GM18867 (cell line): ENCODE results near the gene HOXA4.

ENCODE experiments used
- ATAC-seq: cut with Tn5 transposase; IDR thresholded peaks from one replicate; pipeline ENCODE4 v1.9.1; 2021; ENCODE audit warnings: mild to moderate bottlenecking, moderate library complexity; ENCODE audit not compliant: unreplicated experiment

The HOXA4 gene

DNA sequence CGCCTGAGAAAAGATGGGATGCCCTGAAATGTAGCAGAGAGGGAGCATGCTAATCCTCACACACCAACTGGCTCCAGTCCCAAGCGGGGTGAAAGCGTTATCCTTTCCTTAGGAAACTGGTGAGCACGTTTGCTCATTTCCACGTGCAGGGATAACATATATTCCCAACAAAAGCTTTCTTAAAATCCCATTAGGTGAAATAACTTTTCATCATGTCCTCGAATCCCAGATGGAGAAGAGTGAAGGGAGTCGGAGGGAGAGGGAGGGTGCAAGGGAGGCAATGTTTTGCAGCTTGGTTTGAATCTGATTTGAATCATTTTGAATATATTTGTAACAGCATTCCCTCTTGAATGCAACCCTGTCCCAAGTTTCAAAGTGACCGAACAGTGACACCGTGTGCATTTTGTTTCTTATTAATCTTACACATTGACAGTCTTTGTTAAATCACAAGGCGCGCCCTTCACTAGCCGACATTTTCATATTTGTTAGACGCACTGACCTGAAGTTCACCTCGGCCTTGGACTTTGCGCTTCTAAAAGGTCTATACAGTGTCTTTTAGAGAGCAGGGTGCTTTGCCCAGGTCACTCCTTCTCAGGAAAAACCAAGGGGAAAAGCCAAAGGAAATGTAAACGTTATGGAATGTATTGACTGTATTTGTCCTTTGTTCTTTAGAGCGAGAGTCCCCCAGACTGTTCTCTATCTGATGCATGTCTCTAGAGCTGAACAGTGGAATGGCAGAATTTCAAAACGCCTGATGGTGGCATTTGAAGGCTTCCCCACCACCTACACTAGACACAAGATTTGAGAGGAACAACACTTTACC lies 3.1 kb upstream of the HOXA4 start:
- ATAC-seq, result no peak

- ATAC-seq, result no peak
Measured at GRCh38 chr7:27132978-27133377, 2.4 kb upstream of the HOXA4 start.

DNA sequence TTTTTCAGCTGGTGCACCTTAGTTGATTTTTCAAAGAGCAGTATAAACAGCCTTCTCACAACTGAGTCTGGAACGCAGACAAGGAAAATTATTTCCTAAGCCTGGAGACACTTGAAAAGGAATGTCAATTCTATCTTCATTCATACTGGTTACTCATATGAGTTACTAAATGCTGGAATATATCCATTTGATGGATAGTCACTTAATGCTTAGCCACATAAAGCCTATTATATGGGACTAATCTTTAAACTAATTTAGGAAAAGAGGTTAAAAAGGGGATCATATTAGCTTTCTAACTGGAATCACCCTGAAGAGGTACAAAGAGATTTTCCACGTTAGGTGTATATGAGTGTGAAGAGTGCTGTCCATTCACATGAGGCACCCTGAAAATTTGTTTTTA lies 1.7 kb upstream of the HOXA4 start:
- no peak for ATAC-seq

- ATAC-seq, result no peak
Measured at GRCh38 chr7:27131390-27131819, 848 bp upstream of the HOXA4 start.

DNA sequence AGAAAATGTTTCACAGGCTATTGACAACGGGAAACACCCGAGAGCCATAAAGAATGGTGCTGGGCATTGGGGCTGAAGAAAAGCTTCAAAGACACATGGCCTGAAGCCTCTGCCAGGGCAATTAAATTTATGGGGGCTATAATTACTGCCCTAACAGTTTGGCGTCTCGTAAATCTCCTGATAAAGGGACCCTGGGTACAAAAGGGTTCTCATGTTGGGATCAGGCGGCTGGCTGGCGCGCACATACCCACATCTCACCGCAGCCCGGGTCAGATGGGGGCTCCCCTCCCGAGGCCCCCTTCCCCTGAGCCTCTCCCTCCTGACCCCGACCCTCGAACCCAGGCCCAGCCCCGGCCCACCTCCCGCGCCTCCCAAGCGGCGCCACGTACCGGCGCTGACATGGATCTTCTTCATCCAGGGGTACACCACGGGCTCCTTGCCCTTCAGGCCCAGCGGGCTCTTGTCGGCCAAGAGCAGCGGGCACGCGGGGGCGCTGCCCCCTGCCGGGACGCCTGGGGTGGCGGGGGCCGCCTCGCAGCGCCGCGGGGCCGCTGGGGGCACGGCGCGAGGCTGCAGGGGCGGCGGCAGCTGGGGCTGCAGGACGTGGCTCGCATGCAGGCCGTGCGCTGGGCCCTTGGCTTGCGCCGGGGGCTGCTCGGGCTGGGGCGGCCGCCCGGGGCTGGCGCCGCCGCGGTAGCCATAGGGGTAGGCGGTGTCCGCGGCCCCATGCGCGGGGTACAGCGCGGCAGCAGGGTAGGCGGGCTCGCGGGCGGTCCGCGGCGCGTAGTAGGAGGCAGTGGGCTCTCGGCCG lies 623 bp downstream of the HOXA4 start:
- ATAC-seq, result no peak

- ATAC-seq, result no peak
Measured at GRCh38 chr7:27128776-27129728, 1.5 kb downstream of the HOXA4 start.

DNA sequence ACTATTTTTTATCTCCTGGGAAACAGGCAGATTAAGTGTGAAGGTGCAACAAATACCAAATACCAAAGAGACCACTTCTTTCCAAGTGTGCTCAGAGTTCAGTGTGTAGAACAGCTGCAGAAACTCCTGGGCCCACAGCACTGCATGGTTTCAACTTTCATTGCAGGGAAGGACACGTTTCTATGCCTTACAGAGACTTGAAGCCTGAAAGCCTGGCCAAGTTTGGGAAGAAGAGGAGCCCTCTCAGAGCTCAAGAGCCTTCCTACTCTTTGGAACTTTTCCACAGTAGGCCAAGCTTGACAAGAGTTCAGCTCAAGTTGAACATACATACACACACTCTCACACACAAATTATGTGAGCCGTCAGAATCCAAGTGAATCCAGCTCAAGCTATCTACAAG lies 2.5 kb downstream of the HOXA4 start:
- no peak for ATAC-seq

DNA sequence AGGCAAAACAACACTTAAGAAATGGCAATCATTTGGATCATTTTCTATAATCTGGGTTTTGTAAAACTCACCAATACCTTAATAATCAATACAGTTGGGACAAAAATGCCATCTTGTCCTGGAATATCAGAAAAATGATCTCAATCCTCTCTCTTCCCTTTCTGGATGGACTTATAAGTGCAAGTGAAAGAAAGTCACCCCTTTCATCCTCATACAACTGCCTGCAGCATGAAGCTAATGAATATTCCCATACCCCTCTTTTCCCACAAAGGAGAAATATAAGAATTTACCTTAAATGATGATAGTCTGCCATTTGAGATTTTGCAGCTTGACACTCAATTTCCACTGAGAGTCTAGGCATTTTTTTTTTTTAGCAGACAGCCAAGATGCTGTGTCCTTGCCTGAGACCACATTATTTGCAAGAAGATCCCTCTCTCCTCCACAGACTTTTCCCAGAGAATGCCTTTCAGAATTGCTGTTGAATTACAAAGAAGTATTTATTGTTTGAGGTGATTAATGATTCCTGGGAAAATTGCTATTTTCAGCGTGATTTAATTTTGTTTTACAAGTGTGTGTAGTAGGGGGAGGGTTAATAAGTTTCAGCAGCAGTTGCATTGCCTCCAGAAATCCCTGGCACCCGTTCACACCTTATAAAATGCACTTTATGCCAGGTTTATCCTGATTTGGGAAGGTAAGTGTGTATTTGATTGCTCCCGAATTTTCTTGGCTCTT lies 3.8 kb downstream of the HOXA4 start:
- no peak for ATAC-seq

DNA sequence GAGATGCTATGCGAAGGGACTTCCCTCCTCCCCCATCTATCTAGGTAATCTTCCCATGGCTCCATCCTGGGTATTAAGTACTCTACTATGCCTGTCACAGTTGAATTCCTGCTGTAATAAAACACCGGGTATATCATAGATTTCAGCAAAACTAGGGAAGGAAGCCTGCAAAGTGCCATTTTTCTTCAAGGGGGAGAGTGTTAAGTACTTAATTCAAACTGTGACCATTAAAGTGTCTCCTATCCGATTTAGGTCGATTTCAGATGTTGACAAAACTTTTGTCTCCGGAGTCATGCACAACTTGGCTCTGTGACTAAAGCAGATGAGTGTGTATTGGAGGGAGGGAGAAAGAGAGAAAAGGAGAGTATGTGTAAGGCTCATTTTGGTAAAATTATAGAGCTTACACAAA lies 4.6 kb downstream of the HOXA4 start:
- ATAC-seq, result no peak

- ATAC-seq, result no peak
Measured at GRCh38 chr7:27124902-27125689, 5.5 kb downstream of the HOXA4 start.

- ATAC-seq, result no peak
Measured at GRCh38 chr7:27124096-27124901, 6.3 kb downstream of the HOXA4 start.

DNA sequence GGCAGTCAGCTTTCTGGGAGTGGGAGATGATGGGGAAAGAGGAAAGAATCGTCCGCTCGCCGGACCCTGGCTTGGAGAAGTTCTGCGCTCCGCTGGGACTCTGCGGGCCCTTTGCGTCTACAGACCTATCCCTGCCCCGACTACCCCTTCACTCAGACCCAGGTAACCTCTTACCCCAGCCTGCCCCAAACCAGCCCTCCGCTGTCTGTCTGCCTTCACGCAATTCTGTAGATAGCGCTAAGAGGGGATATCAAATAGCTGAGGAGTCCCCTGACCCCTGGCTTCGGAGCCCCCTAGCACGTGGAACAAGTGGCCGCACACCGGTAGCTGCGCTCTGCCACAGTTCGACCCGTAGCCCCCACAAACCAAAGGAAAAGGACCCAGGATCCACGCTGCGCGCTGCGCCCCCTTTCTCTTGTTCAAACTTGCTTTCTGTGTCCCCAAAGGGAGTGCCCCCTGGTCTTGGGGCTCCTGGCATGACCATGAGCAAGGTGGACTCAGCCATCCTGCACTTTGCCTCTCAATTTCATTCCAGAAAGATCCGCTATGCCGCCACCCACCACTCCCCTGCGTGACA lies 7.0 kb downstream of the HOXA4 start:
- ATAC-seq, result no peak

DNA sequence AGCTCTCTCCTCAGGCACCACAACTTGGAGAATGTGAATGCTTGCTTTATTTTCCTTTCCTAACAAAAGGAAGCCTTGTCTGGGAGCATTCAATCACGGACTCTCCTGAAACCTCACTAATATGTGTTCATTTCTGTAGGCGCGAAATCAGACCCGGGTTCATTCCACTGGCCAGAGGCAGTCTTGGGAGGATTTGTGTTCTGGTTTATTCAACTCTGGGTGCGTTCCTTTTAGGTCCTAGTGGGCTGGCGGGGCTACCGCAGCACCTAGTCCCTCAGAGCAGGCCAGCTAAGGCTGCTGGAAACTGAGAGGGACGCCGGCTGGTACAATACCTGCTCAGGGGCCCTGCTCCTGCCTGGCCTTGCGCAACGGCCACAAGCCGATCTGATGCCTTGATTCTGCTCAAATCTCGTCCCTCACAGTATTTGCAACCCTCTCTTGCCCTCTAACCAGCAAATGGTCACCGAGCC lies 7.5 kb downstream of the HOXA4 start:
- ATAC-seq, result no peak

DNA sequence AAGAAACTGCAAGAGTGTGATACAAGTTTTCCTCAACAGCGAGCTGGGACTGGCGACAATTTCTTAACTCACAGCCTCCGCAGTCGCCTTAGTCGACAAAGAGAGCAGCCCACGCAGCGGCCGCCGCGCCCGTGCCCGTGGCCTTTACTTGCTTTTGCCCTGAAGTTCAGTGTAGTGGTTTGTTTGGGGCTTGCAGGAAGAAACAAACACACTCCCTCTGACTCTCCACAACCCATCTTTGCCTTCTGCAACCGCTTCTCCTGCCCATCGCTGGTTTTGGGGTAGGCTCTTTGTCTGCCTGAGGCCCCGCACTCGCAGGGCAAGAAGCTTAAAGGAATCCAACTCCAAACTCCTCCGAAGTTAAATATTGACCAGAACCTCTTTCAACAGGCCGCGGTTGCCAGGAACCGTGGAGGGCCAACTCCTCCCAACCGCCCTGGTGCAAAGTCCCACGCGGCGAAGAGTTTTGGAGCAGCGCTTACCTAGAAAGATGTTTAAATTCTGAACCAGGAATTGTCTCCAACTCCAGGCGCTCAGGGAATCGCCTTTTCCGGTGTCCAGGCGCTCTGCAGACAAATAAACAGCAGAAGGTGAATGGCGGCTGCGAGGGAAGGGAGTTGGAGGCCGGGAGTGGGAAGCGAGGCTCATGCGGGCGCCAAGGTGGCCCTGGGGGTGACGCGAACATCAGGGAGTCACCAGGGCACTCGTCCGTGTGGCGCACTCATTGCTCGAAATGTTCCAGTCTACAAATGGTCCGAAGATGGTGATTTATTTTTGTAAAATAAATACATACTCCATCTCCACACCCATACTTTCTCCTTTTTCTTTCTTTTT lies 8.3 kb downstream of the HOXA4 start:
- no peak for ATAC-seq

- no peak for ATAC-seq
Measured at GRCh38 chr7:27121684-27122076, 8.9 kb downstream of the HOXA4 start.

GRCh38 chr7:27119412-27119911 lies 11.1 kb downstream of the HOXA4 start:
- ATAC-seq, result no peak

- ATAC-seq, result no peak
Measured at GRCh38 chr7:27118580-27118979, 12.0 kb downstream of the HOXA4 start.
